Measurements from ENCODE around the gene CUBN.

DNA sequence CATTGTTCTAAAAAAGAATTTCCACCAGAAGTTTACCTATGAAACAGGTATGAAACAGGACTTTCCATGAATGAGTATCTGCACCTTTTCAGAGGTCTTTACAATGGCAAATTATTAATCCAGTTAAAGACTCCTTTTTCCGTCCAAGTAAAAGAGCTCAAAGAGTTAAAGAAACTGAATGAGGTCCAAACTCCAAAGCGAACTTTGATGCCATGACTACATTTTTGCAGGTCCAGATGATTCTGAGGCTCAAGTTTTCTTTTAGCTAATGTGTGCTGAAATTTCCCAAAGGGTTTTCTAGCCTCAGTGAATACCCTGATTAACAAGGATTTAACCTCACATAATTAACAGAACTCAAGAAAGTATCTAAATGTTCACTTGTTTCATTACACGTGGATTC lies 9.8 kb downstream of the CUBN start:
- no peak for TF ChIP-seq POLR2A (IDR thresholded peaks at IDR 0.05)
- no peak for TF ChIP-seq EP300 (IDR thresholded peaks at IDR 0.05)
- TF ChIP-seq, protein P1, sequence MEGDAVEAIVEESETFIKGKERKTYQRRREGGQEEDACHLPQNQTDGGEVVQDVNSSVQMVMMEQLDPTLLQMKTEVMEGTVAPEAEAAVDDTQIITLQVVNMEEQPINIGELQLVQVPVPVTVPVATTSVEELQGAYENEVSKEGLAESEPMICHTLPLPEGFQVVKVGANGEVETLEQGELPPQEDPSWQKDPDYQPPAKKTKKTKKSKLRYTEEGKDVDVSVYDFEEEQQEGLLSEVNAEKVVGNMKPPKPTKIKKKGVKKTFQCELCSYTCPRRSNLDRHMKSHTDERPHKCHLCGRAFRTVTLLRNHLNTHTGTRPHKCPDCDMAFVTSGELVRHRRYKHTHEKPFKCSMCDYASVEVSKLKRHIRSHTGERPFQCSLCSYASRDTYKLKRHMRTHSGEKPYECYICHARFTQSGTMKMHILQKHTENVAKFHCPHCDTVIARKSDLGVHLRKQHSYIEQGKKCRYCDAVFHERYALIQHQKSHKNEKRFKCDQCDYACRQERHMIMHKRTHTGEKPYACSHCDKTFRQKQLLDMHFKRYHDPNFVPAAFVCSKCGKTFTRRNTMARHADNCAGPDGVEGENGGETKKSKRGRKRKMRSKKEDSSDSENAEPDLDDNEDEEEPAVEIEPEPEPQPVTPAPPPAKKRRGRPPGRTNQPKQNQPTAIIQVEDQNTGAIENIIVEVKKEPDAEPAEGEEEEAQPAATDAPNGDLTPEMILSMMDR (IDR thresholded peaks at IDR 0.05): no peak
